IgD-negative memory B cell (primary cell): ENCODE measurements around the gene R3HDM1. TPM values are rescaled to one million over a fixed set of nuclear protein-coding genes. Genes with fewer than 3 reads are reported as not detected.
"Not testable (repeated sequence)": the region's sequence is repeated elsewhere in the genome, so short reads cannot be mapped to it uniquely, and the experiment has no call there.

ENCODE experiments used
- H3K27ac Mint-ChIP-seq, 3 donors: one replicate each; pipeline ENCODE4 v1.8.0; 2020 to 2022; ENCODE audit warnings: mild to moderate bottlenecking in 3 of 3, mixed read lengths in 3 of 3, moderate library complexity in 1 of 3
- H3K27me3 Mint-ChIP-seq: one replicate; pipeline ENCODE4 v1.8.0; 2021; ENCODE audit warnings: mixed read lengths
- H3K36me3 Mint-ChIP-seq: one replicate; pipeline ENCODE4 v1.8.0; 2020; ENCODE audit warnings: mild to moderate bottlenecking, mixed read lengths
- H3K4me1 Mint-ChIP-seq, 3 donors: one replicate each; pipeline ENCODE4 v1.8.0; 2020 to 2022; ENCODE audit warnings: mixed read lengths in 3 of 3, mild to moderate bottlenecking in 1 of 3
- H3K4me3 Mint-ChIP-seq, 4 donors: one replicate each; pipeline ENCODE4 v1.8.0; 2020 to 2022; ENCODE audit warnings: mild to moderate bottlenecking in 4 of 4, mixed read lengths in 4 of 4, moderate library complexity in 3 of 4
- H3K9me3 Mint-ChIP-seq, 3 donors: one replicate each; pipeline ENCODE4 v1.8.0; 2020 to 2021; ENCODE audit warnings: mixed read lengths in 3 of 3, mild to moderate bottlenecking in 1 of 3
- polyA plus RNA-seq: library from polyadenylated mRNA; unstranded; fragments of 300-500 nt; fragmentation: Illumina TruSeq; gene quantifications from one replicate; pipeline ENCODE4 v1.2.3, GENCODE V29; 2021

The R3HDM1 gene
- 18.1 TPM for polyA plus RNA-seq

GRCh38 chr2:135531231-135532197, at the start of gene R3HDM1:
R3HDM1 (plus strand) TSS chr2:135531484; CDS start chr2:135604846, 73,362 bp downstream.
- no peaks in the 10 kb centered on the region for H3K27me3 Mint-ChIP-seq
- H3K9me3 Mint-ChIP-seq = no peaks in the 10 kb centered on the region
- no peaks in the 10 kb centered on the region for H3K36me3 Mint-ChIP-seq
- no peak within 1 kb of the TSS for H3K4me3 Mint-ChIP-seq
- peaks cover 0 to 20% (median 12%) of the 10 kb centered on the region in 3 donors for H3K4me1 Mint-ChIP-seq
- H3K27ac Mint-ChIP-seq = no peak within 1 kb of the TSS

GRCh38 chr2:135485441-135485840, 45.8 kb upstream of the R3HDM1 start:
- Mint-ChIP-seq H3K9me3 (peaks cover 0 to 6% (median 3%) of the 10 kb centered on the region in 3 donors), H3K4me1 (peaks cover 0 to 2% (median 1%) of the 10 kb centered on the region in 3 donors), H3K36me3 (peaks cover 20% of the 10 kb centered on the region), H3K27ac (no peak overlapping the region), H3K27me3 (no peaks in the 10 kb centered on the region), H3K4me3 (no peak overlapping the region)

- H3K27me3 Mint-ChIP-seq = no peaks in the 10 kb centered on the region
- peaks cover 0 to 15% (median 5%) of the 10 kb centered on the region in 3 donors for H3K9me3 Mint-ChIP-seq
- peaks cover 29% of the 10 kb centered on the region for H3K36me3 Mint-ChIP-seq
- peaks cover 0 to 2% (median 1%) of the 10 kb centered on the region in 3 donors for H3K4me1 Mint-ChIP-seq
- no peak overlapping the region for H3K4me3 Mint-ChIP-seq
- no peak overlapping the region for H3K27ac Mint-ChIP-seq
These were observed 40.9 kb upstream of the R3HDM1 start for GRCh38 chr2:135490376-135490775.

GRCh38 chr2:135494503-135494902, 36.8 kb upstream of the R3HDM1 start:
- no peak overlapping the region for H3K4me3 Mint-ChIP-seq
- peaks cover 21% of the 10 kb centered on the region for H3K36me3 Mint-ChIP-seq
- H3K9me3 Mint-ChIP-seq = peaks cover 7 to 29% (median 12%) of the 10 kb centered on the region in 3 donors
- H3K27ac Mint-ChIP-seq = no peak overlapping the region
- peaks cover 0 to 2% (median 1%) of the 10 kb centered on the region in 3 donors for H3K4me1 Mint-ChIP-seq
- no peaks in the 10 kb centered on the region for H3K27me3 Mint-ChIP-seq

- Mint-ChIP-seq H3K27me3 (no peaks in the 10 kb centered on the region), H3K4me3 (no peak overlapping the region), H3K27ac (no peak overlapping the region), H3K4me1 (peaks cover 0 to 3% (median under 1%) of the 10 kb centered on the region in 3 donors), H3K36me3 (peaks cover 18% of the 10 kb centered on the region), H3K9me3 (peaks cover 9 to 32% (median 12%) of the 10 kb centered on the region in 3 donors)
These were observed 36.4 kb upstream of the R3HDM1 start for GRCh38 chr2:135494917-135495316.

- not testable (repeated sequence) for H3K4me3 Mint-ChIP-seq, H3K4me1 Mint-ChIP-seq, H3K27me3 Mint-ChIP-seq
- Mint-ChIP-seq H3K27ac (peak overlapping the region in 1 of 3 donors; percentile 31), H3K36me3 (peaks cover 23% of the 10 kb centered on the region), H3K9me3 (peaks cover 12 to 34% (median 13%) of the 10 kb centered on the region in 3 donors)
These were observed 32.7 kb upstream of the R3HDM1 start for GRCh38 chr2:135498588-135498987.

- Mint-ChIP-seq H3K4me3 (no peak overlapping the region), H3K4me1 (no peaks in the 10 kb centered on the region), H3K9me3 (peaks cover 3 to 14% (median 3%) of the 10 kb centered on the region in 3 donors), H3K36me3 (peaks cover 24% of the 10 kb centered on the region), H3K27ac (no peak overlapping the region), H3K27me3 (no peaks in the 10 kb centered on the region)
These were observed 26.5 kb upstream of the R3HDM1 start for GRCh38 chr2:135504811-135505210.

GRCh38 chr2:135510577-135510976, 20.7 kb upstream of the R3HDM1 start:
- Mint-ChIP-seq H3K27ac (no peak overlapping the region), H3K36me3 (peaks cover 7% of the 10 kb centered on the region), H3K4me3 (no peak overlapping the region), H3K4me1 (no peaks in the 10 kb centered on the region), H3K9me3 (peaks cover 0 to 3% (median 2%) of the 10 kb centered on the region in 3 donors), H3K27me3 (no peaks in the 10 kb centered on the region)

GRCh38 chr2:135512099-135512498, 19.2 kb upstream of the R3HDM1 start:
- peaks cover 0 to 3% (median 2%) of the 10 kb centered on the region in 3 donors for H3K9me3 Mint-ChIP-seq
- H3K36me3 Mint-ChIP-seq = peaks cover 7% of the 10 kb centered on the region
- no peaks in the 10 kb centered on the region for H3K27me3 Mint-ChIP-seq
- no peaks in the 10 kb centered on the region for H3K4me1 Mint-ChIP-seq
- H3K4me3 Mint-ChIP-seq = no peak overlapping the region
- H3K27ac Mint-ChIP-seq = no peak overlapping the region

- peaks cover 0 to 7% (median 0%) of the 10 kb centered on the region in 3 donors for H3K4me1 Mint-ChIP-seq
- H3K4me3 Mint-ChIP-seq = no peak overlapping the region
- no peaks in the 10 kb centered on the region for H3K27me3 Mint-ChIP-seq
- H3K9me3 Mint-ChIP-seq = no peaks in the 10 kb centered on the region
- H3K27ac Mint-ChIP-seq = no peak overlapping the region
- peaks cover 4% of the 10 kb centered on the region for H3K36me3 Mint-ChIP-seq
These were observed 5.5 kb upstream of the R3HDM1 start for GRCh38 chr2:135525786-135526185.

GRCh38 chr2:135528006-135528405, 3.3 kb upstream of the R3HDM1 start:
- Mint-ChIP-seq H3K9me3 (no peaks in the 10 kb centered on the region), H3K36me3 (peaks cover 2% of the 10 kb centered on the region), H3K4me1 (peaks cover 0 to 12% (median 8%) of the 10 kb centered on the region in 3 donors), H3K27ac (no peak overlapping the region), H3K27me3 (no peaks in the 10 kb centered on the region), H3K4me3 (peak overlapping the region in 1 of 4 donors; percentile 60)

- Mint-ChIP-seq H3K4me3 (no peak within 1 kb of the TSS), H3K4me1 (peaks cover 0 to 20% (median 12%) of the 10 kb centered on the region in 3 donors), H3K27ac (no peak within 1 kb of the TSS), H3K9me3 (no peaks in the 10 kb centered on the region), H3K27me3 (no peaks in the 10 kb centered on the region), H3K36me3 (no peaks in the 10 kb centered on the region)
These were observed 712 bp upstream of the R3HDM1 start, which contains the start of gene ZRANB3 for GRCh38 chr2:135530313-135531230. ZRANB3 (minus strand) TSS chr2:135531218.

GRCh38 chr2:135532581-135532980, 1.3 kb downstream of the R3HDM1 start:
- peaks cover 0 to 20% (median 12%) of the 10 kb centered on the region in 3 donors for H3K4me1 Mint-ChIP-seq
- H3K27me3 Mint-ChIP-seq = no peaks in the 10 kb centered on the region
- H3K27ac Mint-ChIP-seq = no peak overlapping the region
- H3K36me3 Mint-ChIP-seq = no peaks in the 10 kb centered on the region
- no peak overlapping the region for H3K4me3 Mint-ChIP-seq
- no peaks in the 10 kb centered on the region for H3K9me3 Mint-ChIP-seq

- not testable (repeated sequence) for H3K27ac Mint-ChIP-seq, H3K36me3 Mint-ChIP-seq, H3K27me3 Mint-ChIP-seq, H3K9me3 Mint-ChIP-seq
- H3K4me1 Mint-ChIP-seq = peaks cover 0 to 20% (median 14%) of the 10 kb centered on the region in 3 donors
- peak overlapping the region in 2 of 4 donors; percentile 17 to 60 for H3K4me3 Mint-ChIP-seq
These were observed 2.3 kb downstream of the R3HDM1 start for GRCh38 chr2:135533545-135533944.
